ENCODE results near the gene ZDHHC16.
"Not testable (repeated sequence)": the region's sequence is repeated elsewhere in the genome, so short reads cannot be mapped to it uniquely, and the experiment has no call there.

Gene ZDHHC16

GRCh38 chr10:97475936-97476594 is 30.1 kb downstream of the ZDHHC16 start:
- no peak for DNase-seq

DNA sequence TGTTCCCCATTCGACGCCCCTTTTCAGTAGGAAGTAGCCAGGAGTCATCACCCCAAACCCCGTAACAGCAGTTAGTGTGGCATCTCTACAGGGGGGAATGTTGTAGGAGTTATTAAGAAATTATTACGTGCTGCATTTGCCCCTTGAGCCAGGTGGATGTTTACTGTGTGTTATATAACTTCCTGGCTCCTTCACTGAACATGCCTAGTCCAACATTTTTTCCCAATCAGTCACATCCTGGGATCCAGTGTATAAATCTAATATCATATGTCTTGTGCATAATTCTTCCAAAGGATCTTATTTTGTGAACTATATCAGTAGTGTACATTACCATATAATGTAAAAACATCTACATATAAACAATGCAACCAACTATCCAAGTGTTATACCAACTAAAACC is 33.4 kb downstream of the ZDHHC16 start:
- not testable (repeated sequence) for DNase-seq

- no peak for DNase-seq
Observed at GRCh38 chr10:97479939-97480338, 34.0 kb downstream of the ZDHHC16 start.

GRCh38 chr10:97481071-97481470 is 35.1 kb downstream of the ZDHHC16 start:
- DNase-seq: no peak

DNA sequence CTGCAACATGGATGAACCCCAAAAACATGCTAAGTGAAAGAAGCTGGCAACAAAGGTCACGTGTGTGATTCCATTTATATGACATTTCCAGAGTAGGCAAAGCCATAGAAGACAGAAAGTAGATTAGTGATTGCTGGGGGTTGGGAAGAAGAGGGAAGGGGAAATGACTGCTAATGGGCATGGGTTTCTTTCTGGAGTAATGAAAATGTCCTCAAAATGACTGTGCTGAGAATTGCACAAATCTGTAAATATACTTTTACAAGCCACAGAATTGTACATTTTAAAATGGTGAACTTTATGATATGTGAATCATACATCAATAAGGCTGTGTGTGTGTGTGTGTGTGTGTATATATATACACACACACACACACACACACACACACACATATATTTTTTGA is 36.4 kb downstream of the ZDHHC16 start:
- DNase-seq: no peak

DNA sequence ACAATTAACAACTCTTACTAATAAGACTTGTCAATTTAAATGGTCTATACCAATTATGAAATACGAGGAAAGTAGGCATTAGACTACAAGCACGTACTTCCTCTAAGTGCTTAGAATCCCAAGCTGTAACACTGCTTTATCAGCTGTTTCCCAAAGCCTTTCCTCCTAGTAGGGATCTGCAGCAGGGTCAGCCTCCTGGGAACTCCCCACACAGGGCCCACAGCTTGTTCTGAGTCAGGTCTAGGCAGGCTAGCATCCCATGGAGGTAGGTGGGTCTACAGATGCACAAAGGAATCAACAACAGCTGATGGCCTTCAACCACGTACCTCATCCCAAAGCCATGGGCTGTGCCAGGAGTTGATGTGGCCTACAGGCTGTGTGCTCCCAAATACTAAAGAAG is 37.5 kb downstream of the ZDHHC16 start:
- DNase-seq: no peak

GRCh38 chr10:97483921-97484320 is 37.9 kb downstream of the ZDHHC16 start:
- DNase-seq: no peak

DNA sequence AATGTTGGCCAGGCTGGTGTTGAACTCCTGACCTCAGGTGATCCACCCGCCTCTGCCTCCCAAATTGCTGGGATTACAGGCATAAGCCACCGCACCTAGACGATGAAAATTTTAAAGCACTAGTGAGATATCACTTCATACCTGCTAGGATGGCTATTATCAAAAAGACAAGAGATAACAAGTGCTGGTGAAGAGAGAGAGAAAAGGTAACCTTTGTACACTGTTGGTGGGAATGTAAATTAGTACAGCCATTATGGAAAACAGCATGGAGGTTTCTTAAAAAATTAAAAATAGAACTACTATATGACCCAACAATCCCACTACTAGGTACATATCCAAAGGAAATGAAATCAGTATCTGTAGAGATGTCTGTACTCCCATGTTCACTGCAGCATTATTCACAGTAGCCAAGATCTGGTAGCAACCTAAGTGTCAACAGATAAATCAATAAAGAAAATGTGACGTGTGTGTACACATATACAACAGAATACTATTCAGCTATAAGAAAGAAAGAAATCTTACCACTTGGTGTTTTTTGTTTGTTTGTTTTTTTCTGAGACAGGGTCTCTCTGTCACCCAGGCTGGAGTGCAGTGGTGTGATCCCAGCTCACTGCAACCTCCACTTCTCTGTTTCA is 39.8 kb downstream of the ZDHHC16 start:
- DNase-seq: no peak

DNA sequence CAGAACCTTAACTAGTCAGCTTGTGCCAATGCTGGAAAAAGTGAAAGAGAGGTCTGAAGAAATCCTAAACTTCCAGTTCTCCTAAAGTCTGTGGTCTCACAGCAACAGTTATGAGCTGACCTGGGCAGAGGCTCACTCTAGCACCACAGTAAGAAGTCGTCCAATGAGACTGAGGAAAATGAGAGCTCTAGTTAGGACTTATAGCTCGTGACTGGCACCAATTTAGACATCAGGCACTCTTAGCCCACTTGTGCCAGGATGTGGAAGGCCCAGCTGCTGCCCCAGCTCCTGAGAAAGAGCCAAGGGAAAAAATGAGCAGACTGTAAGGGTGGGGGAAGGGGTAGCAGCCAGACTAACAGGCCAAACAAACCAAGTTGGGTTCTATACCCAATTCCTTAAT is 44.6 kb downstream of the ZDHHC16 start:
- no peak for DNase-seq

- DNase-seq: no peak
Observed at GRCh38 chr10:97494151-97494550, 48.2 kb downstream of the ZDHHC16 start.

GRCh38 chr10:97494863-97495506 is 49.0 kb downstream of the ZDHHC16 start:
- DNase-seq: no peak

GRCh38 chr10:97497572-97498075 is 51.6 kb downstream of the ZDHHC16 start:
- peak; percentile 44 for DNase-seq

DNA sequence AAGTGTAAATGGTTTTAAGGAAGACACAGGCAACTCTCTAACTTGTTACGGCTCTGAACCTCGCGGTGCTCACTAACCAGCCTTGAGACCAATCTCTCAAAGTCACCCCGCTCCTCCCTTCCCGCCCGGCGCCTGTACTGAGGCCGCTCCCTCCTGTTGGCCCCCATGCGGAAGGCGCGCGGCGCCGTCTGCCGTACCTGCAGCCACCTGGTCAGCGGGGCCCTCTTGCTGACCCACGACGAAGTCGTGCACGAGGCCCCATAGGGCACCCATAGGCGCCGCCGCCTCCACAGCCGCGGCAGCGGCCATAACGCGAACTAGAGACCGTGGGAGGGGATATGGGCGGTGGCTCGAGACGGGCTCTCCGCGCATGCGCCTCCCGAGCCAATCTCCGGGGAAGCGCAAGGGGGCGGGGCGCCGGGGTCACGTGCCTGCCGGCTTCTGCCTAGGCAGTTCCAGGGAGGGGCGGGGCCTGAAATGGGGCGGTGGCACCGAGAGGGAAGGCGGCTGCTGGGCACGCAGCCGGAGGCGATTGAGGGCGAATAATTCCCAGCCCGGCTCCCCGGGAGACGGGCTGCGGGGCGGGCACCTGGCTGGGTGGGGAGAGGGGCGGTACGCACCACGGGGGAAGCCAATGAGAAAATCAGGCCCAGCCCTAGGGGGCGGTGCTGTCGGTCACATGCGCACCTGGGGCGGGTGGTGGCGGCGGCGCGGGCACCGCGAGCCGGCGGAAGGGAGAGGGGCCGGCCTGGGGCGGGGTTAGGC is 52.3 kb downstream of the ZDHHC16 start, which contains the start of gene MMS19:
MMS19 (minus strand) TSS at position 347 of the 765 bp plus-strand sequence; CDS start at position 309, 38 bp downstream.
- peak; percentile 94 for DNase-seq

DNA sequence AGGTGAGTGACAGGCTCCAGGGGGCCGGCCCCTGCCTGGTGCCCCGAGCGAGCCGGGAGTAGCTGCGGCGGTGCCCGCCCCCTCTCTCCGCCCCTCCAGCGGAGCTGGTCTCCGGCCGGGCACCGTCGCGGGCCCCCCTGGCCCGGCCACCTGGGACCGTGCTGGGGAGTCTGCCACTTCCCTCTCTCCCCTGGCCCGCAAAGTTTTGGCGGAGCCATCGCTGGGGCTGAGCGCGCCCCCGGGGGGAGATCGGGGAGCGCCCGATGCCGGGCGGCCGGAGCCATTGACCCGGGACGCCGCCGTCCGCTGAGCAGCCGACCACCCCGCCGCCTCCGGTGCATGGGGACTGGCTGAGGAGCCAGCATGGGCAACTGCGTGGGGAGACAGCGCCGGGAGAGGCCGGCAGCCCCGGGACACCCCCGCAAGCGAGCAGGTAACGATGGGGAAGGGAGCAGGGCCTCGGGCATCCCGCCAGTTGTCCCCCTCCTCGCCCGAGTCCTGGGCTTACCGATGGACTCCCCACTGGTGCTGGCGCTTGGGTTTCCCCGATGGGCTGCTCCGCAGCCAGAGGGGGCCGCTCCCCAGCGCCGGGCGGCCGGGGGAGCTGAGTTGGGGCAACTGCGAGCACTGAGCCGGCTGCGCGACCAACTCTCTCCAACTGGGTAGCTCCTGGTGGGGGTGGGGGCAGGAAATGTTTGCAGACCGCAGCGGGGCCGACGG is 53.0 kb downstream of the ZDHHC16 start, which contains the start of gene UBTD1:
UBTD1 (plus strand) TSS at position 84 of the 720 bp plus-strand sequence; CDS start at position 364, 280 bp downstream.
- peak; percentile 93 for DNase-seq

DNA sequence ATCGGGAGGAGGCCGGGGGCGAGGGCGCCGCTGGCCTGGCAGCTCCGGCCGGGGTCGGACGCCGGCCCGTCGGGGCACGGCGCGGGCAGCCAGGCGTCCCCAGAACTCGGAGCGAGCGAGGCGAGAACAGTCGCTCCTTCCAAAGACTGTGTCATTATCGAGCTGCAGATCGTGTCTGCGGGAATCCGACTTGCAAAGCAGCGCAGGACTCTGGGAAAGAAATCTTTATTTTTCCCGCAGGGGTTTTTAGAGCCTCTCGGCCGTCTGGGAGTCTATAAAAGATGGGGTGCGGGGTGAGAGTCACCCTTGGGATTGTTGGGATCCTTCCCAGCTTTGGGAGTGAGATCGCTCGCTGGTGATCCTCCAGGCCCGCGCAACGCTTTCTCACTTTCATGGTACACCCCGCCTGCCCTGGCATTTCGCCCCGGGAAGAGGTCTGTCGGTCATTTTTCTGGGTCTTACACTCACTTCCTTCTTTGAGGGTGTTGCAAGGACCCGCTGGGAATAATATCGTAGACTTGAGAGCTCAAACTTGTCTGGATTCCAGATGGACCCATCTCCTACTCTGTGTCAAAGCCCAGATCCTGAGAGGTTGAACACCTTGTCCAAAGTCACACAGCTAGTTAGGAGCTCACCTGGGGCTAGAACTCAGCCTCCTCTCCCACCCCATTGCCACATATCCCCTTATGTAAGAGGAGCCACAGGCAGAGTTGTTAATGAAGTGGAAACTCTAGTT is 53.8 kb downstream of the ZDHHC16 start:
- DNase-seq: no peak

- no peak for DNase-seq
Observed at GRCh38 chr10:97500297-97500575, 54.3 kb downstream of the ZDHHC16 start.

DNA sequence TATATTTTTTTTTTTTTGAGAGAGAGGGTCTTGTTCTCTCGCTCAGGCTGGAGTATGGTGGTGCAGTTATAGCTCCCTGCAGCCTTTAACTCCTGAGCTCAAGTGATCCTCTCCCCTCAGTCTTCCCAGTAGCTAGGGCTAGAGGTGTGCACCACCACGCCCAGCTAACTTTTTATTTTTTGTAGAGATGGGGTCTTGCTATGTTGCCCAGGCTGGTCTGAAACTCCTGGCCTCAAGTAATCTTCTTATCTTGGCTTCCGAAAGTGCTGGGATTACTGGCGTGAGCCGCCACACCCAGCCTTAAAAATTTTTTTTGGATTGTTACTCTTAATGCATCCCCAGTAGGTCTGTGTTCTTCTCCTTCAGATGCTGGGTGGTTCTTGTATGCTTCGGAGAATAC is 56.9 kb downstream of the ZDHHC16 start:
- no peak for DNase-seq

- DNase-seq: no peak
Observed at GRCh38 chr10:97503406-97503805, 57.4 kb downstream of the ZDHHC16 start.

GRCh38 chr10:97505152-97505551 is 59.2 kb downstream of the ZDHHC16 start:
- DNase-seq: no peak

DNA sequence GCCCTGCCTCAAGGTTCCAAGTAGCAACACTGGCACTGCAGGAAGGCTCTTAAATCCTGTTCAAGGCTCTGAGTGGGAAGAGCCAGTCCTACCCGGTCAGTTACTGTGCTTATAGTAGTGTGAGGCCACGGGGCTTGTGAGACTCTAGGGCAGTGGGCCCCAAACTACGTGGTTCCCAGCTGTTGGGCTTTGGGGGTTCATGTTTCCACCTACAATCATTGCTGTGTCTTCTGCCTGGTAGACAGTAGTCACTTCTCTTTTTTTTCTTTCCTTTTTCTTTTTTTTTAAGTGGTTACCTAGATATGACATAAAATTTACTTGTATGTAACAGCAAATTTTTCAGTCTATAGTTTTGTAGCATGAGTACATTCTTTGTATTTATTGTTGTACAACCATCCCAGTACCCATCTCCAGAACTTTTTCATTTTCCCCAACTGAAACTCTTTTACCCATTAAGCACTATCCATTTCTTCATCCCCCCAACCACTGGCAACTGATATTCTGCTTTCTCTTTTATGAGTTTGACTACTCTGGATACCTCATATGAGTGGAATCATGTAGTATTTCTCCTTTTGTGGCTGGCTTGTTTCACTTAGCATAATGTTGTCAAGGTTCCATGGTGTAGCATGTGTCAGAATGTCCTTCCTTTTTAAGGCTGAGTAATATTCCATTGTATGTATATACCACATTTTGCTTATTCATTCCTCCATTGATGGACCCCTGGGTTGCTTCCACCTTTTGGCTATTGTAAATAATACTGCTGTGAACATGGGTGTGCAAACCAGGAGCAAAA is 60.4 kb downstream of the ZDHHC16 start:
- DNase-seq: no peak

Measured in right kidney (tissue), 1 donor.